GM23338 (cell line): ENCODE data around the gene CUBN. TPM values are rescaled to one million over a fixed set of nuclear protein-coding genes. Genes with fewer than 3 reads are reported as not detected.

Experiments
- ATAC-seq: fragments of 200-7000 bp; cut with Tn5 transposase; 3 replicates; pipeline ENCODE4 v1.9.1; 2020
- DNase-seq: peaks from one replicate; pipeline ENCODE4 v3.0.0-alpha.2; 2015; ENCODE audit warnings: low spot score
- H2AFZ ChIP-seq: fragments of 200-600 bp; sonication (generic); 2 replicates; pipeline ENCODE4 v1.8.0; 2016; ENCODE audit warnings: antibody characterized with exemption, mild to moderate bottlenecking, moderate library complexity
- H3F3A ChIP-seq: fragments of 200-600 bp; sonication (generic); replicated peaks from 2 replicates; pipeline ENCODE4 v1.8.0; 2017; ENCODE audit warnings: antibody characterized with exemption, mixed run types, low read depth
- H3K27ac ChIP-seq: fragments of 200-600 bp; sonication (generic); 2 replicates; pipeline ENCODE4 v1.6.1; 2016; ENCODE audit warnings: low read depth
- H3K27me3 ChIP-seq: fragments of 200-600 bp; sonication (generic); 2 replicates; pipeline ENCODE4 v1.8.0; 2016; ENCODE audit warnings: mild to moderate bottlenecking, mixed run types, moderate library complexity; ENCODE audit not compliant: insufficient read depth
- H3K36me3 ChIP-seq: fragments of 200-600 bp; sonication (generic); 2 replicates; pipeline ENCODE4 v1.8.0; 2016; ENCODE audit warnings: mild to moderate bottlenecking; ENCODE audit not compliant: insufficient read depth
- H3K4me1 ChIP-seq: fragments of 200-600 bp; sonication (generic); 2 replicates; pipeline ENCODE4 v1.8.0; 2016; ENCODE audit warnings: mild to moderate bottlenecking, moderate library complexity; ENCODE audit not compliant: insufficient read depth
- H3K4me2 ChIP-seq: fragments of 200-600 bp; sonication (generic); 2 replicates; pipeline ENCODE4 v1.7.1; 2017; ENCODE audit warnings: mixed run types
- H3K4me3 ChIP-seq: fragments of 200-600 bp; sonication (generic); 2 replicates; pipeline ENCODE4 v1.6.1; 2016; ENCODE audit warnings: mixed run types
- H3K79me2 ChIP-seq: fragments of 200-600 bp; sonication (generic); replicated peaks from 2 replicates; pipeline ENCODE4 v1.8.0; 2017; ENCODE audit warnings: mild to moderate bottlenecking; ENCODE audit not compliant: insufficient read depth
- H3K9me2 ChIP-seq: fragments of 200-600 bp; sonication (generic); 2 replicates; pipeline ENCODE4 v1.8.0; 2017; ENCODE audit not compliant: insufficient read depth
- H4K20me1 ChIP-seq: fragments of 200-600 bp; sonication (generic); replicated peaks from 2 replicates; pipeline ENCODE4 v1.8.0; 2017; ENCODE audit warnings: mild to moderate bottlenecking; ENCODE audit not compliant: insufficient read depth
- H3K27ac Mint-ChIP-seq: 2 replicates; pipeline ENCODE4 v1.8.0; 2020; ENCODE audit warnings: inconsistent platforms, mild to moderate bottlenecking, moderate library complexity, mixed read lengths
- H3K27me3 Mint-ChIP-seq: 3 replicates; pipeline ENCODE4 v1.8.0; 2022; ENCODE audit warnings: low read depth, mild to moderate bottlenecking, moderate library complexity, mixed read lengths, inconsistent platforms; ENCODE audit not compliant: insufficient read depth, poor library complexity
- H3K36me3 Mint-ChIP-seq: 3 replicates; pipeline ENCODE4 v1.8.0; 2021; ENCODE audit warnings: low read depth, mild to moderate bottlenecking, inconsistent platforms, moderate library complexity, mixed read lengths
- H3K4me1 Mint-ChIP-seq: 3 replicates; pipeline ENCODE4 v1.8.0; 2020; ENCODE audit warnings: mild to moderate bottlenecking, inconsistent platforms, mixed read lengths
- H3K4me3 Mint-ChIP-seq: 3 replicates; pipeline ENCODE4 v1.8.0; 2021; ENCODE audit warnings: moderate library complexity, mild to moderate bottlenecking, inconsistent platforms, mixed read lengths
- H3K9me3 Mint-ChIP-seq: 3 replicates; pipeline ENCODE4 v1.8.0; 2020; ENCODE audit warnings: moderate library complexity, mild to moderate bottlenecking, inconsistent platforms, mixed read lengths
- CREB1 ChIP-seq: fragments of 250-450 bp; sonication (Bioruptor Pico); IDR thresholded peaks from 2 replicates; pipeline ENCODE4 v1.5.0; 2020; ENCODE audit warnings: low read depth, mild to moderate bottlenecking, moderate library complexity
- EZH2 ChIP-seq: fragments of 200-600 bp; sonication (generic); IDR thresholded peaks from one replicate; pipeline ENCODE4 v1.8.0; 2017; ENCODE audit warnings: antibody characterized with exemption, mild to moderate bottlenecking, low read depth; ENCODE audit not compliant: unreplicated experiment
- EZH2phosphoT487 ChIP-seq: fragments of 200-600 bp; sonication (generic); IDR thresholded peaks from one replicate; pipeline ENCODE4 v1.8.1; 2018; ENCODE audit warnings: antibody characterized with exemption; ENCODE audit not compliant: unreplicated experiment
- JUNB ChIP-seq: IDR thresholded peaks from one replicate; pipeline ENCODE4 v1.6.1; 2016; ENCODE audit warnings: antibody characterized with exemption; ENCODE audit not compliant: unreplicated experiment
- POLR2AphosphoS5 ChIP-seq: IDR thresholded peaks from 2 replicates; pipeline ENCODE4 v1.6.1; 2016; ENCODE audit warnings: antibody characterized with exemption, low read depth
- STAT1 ChIP-seq: IDR thresholded peaks from one replicate; pipeline ENCODE4 v1.6.1; 2016; ENCODE audit warnings: antibody characterized with exemption; ENCODE audit not compliant: unreplicated experiment
- ZNF114 ChIP-seq: fragments of 250-450 bp; sonication (Bioruptor Pico); IDR thresholded peaks from 2 replicates; pipeline ENCODE4 v1.5.0; 2020; ENCODE audit warnings: mild to moderate bottlenecking, moderate library complexity
- ZNF331 ChIP-seq: fragments of 250-450 bp; sonication (Bioruptor Pico); IDR thresholded peaks from 2 replicates; pipeline ENCODE4 v1.5.0; 2020; ENCODE audit warnings: low read depth, mild to moderate bottlenecking, moderate library complexity
- polyA plus RNA-seq: library from polyadenylated mRNA; unstranded; fragments of >200 nt; fragmentation: Nextera tagmentation; extraction: Ambion mirVana; gene quantifications from 2 replicates; pipeline ENCODE4 v1.2.1, GENCODE V29; 2016
- total RNA-seq: library from RNA; depleted of rRNA; stranded (reverse); fragments of >200 nt; shearing (Covaris generic); gene quantifications from 2 replicates; pipeline ENCODE4 v1.2.3, GENCODE V29; 2014
- TF ChIP-seq, protein P1 (sequence below): IDR thresholded peaks from one replicate; pipeline ENCODE4 v1.6.1; 2018; ENCODE audit warnings: antibody characterized with exemption; ENCODE audit not compliant: unreplicated experiment
- TF ChIP-seq, protein P2 (sequence below): IDR thresholded peaks from 2 replicates; pipeline ENCODE4 v1.6.1; 2016; ENCODE audit warnings: antibody characterized with exemption
- TF ChIP-seq, protein P3 (sequence below), 2 experiments: fragments of 200-600 bp in 1 of 2; sonication (generic) in 1 of 2; conservative IDR thresholded peaks; 2 replicates each; pipeline versions ENCODE4 v1.5.1 to v1.6.1; 2016 to 2017; ENCODE audit warnings: antibody characterized with exemption in 2 of 2, low read depth in 2 of 2, mild to moderate bottlenecking in 2 of 2, moderate library complexity in 1 of 2

The CUBN gene
- total and polyA plus RNA-seq, 2 experiments from 2014 or later: 0.06 to 1.8 TPM

DNA sequence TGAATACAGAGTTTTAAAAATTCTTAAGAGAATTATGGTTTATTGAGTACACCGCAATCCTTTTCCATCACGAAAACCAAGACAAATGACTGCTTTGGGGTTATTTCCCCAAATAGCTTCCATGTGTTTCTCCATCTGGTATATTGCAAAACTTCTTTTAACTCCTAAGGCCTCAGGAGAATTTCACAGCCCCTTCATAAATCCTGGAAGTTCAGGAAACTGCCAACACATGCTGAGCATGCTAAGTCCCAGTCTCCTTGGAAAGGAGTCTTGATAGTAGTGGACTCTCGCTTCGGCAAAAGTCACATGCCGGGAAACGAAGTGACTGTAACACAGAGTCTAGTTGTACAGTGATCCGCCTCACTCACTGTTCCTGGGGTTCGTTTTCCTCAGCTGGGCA is 224.3 kb downstream of the CUBN start (continued):
- TF ChIP-seq, protein P1, sequence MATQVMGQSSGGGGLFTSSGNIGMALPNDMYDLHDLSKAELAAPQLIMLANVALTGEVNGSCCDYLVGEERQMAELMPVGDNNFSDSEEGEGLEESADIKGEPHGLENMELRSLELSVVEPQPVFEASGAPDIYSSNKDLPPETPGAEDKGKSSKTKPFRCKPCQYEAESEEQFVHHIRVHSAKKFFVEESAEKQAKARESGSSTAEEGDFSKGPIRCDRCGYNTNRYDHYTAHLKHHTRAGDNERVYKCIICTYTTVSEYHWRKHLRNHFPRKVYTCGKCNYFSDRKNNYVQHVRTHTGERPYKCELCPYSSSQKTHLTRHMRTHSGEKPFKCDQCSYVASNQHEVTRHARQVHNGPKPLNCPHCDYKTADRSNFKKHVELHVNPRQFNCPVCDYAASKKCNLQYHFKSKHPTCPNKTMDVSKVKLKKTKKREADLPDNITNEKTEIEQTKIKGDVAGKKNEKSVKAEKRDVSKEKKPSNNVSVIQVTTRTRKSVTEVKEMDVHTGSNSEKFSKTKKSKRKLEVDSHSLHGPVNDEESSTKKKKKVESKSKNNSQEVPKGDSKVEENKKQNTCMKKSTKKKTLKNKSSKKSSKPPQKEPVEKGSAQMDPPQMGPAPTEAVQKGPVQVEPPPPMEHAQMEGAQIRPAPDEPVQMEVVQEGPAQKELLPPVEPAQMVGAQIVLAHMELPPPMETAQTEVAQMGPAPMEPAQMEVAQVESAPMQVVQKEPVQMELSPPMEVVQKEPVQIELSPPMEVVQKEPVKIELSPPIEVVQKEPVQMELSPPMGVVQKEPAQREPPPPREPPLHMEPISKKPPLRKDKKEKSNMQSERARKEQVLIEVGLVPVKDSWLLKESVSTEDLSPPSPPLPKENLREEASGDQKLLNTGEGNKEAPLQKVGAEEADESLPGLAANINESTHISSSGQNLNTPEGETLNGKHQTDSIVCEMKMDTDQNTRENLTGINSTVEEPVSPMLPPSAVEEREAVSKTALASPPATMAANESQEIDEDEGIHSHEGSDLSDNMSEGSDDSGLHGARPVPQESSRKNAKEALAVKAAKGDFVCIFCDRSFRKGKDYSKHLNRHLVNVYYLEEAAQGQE: no peak
- TF ChIP-seq, protein P2, sequence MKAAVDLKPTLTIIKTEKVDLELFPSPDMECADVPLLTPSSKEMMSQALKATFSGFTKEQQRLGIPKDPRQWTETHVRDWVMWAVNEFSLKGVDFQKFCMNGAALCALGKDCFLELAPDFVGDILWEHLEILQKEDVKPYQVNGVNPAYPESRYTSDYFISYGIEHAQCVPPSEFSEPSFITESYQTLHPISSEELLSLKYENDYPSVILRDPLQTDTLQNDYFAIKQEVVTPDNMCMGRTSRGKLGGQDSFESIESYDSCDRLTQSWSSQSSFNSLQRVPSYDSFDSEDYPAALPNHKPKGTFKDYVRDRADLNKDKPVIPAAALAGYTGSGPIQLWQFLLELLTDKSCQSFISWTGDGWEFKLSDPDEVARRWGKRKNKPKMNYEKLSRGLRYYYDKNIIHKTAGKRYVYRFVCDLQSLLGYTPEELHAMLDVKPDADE: no peak
- TF ChIP-seq POLR2AphosphoS5 (no peak), ZNF114 (no peak), ZNF331 (CRISPR knock-in tag) (no peak)

DNA sequence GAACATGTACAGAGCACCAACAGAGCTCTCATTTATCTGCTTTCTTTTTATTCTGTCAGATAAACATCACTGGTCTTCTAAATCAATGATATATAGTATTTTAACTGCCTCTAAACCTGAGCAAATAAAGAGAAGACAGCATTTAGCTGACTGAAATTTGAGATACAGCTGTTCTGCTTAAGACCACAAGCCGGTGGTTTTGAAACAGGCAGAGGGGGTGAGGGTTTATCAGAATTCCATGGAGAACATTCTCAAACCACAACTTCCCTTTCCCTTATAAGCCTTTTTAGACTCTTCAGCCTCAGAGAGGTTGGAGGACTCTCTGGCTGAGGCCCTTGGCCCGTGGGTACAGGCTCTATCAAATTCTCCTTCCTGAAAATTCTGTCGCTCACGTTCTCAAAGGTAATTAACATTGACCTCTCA is 225.0 kb downstream of the CUBN start:
- Histone ChIP-seq H3K4me1 (peaks cover 19% of the 10 kb centered on the region), H3K4me3 (no peak overlapping the region), H3K27me3 (no peaks in the 10 kb centered on the region), H4K20me1 (no peaks in the 10 kb centered on the region), H3K4me2 (no peak overlapping the region), H3K27ac (no peak overlapping the region), H2AFZ (no peak overlapping the region), H3K9me2 (0 out of 2 replicates have a peak, but pooled peaks cover 6% of the 10 kb centered on the region), H3K36me3 (no peaks in the 10 kb centered on the region), H3K79me2 (no peaks in the 10 kb centered on the region), H3F3A (no peaks in the 10 kb centered on the region)
- H3K27me3 Mint-ChIP-seq: no peaks in the 10 kb centered on the region
- no peaks in the 10 kb centered on the region for H3K36me3 Mint-ChIP-seq
- H3K27ac Mint-ChIP-seq: no peak overlapping the region
- ATAC-seq (no peak), DNase-seq (no peak)
- H3K4me3 Mint-ChIP-seq: no peak overlapping the region
- no peaks in the 10 kb centered on the region for H3K9me3 Mint-ChIP-seq
- peaks cover 24% of the 10 kb centered on the region for H3K4me1 Mint-ChIP-seq
- TF ChIP-seq STAT1 (no peak), JUNB (no peak), ZNF331 (CRISPR knock-in tag) (no peak), ZNF114 (no peak), POLR2AphosphoS5 (no peak), EZH2 (no peak), EZH2phosphoT487 (no peak), CREB1 (no peak)
- TF ChIP-seq, protein P1: no peak
- TF ChIP-seq, protein P2: no peak
- TF ChIP-seq, protein P3, sequence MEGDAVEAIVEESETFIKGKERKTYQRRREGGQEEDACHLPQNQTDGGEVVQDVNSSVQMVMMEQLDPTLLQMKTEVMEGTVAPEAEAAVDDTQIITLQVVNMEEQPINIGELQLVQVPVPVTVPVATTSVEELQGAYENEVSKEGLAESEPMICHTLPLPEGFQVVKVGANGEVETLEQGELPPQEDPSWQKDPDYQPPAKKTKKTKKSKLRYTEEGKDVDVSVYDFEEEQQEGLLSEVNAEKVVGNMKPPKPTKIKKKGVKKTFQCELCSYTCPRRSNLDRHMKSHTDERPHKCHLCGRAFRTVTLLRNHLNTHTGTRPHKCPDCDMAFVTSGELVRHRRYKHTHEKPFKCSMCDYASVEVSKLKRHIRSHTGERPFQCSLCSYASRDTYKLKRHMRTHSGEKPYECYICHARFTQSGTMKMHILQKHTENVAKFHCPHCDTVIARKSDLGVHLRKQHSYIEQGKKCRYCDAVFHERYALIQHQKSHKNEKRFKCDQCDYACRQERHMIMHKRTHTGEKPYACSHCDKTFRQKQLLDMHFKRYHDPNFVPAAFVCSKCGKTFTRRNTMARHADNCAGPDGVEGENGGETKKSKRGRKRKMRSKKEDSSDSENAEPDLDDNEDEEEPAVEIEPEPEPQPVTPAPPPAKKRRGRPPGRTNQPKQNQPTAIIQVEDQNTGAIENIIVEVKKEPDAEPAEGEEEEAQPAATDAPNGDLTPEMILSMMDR (conservative IDR thresholded peaks at IDR 0.05; ENCODE audit: low read depth in 2 of 2): no peak
